Lower lobe of right lung (tissue), 2 donors: ENCODE measurements around the gene ST6GALNAC5. TPM values are rescaled to one million over a fixed set of nuclear protein-coding genes. Genes with fewer than 3 reads are reported as not detected.

ENCODE experiments used
- ATAC-seq, 2 donors: fragments of 200-7000 bp; cut with Tn5 transposase; one replicate each; pipeline ENCODE4 v1.9.1; 2020 to 2022; ENCODE audit warnings: mild to moderate bottlenecking in 2 of 2, moderate library complexity in 2 of 2
- DNase-seq: peaks from one replicate; pipeline ENCODE4 v3.0.0-alpha.2; 2020
- H3K27ac ChIP-seq: fragments of 200-600 bp; one replicate; pipeline ENCODE4 v1.8.0; 2022
- H3K27me3 ChIP-seq: fragments of 200-600 bp; one replicate; pipeline ENCODE4 v1.8.0; 2022; ENCODE audit warnings: low read depth
- H3K36me3 ChIP-seq: fragments of 200-600 bp; one replicate; pipeline ENCODE4 v1.8.0; 2022; ENCODE audit warnings: mild to moderate bottlenecking
- H3K4me1 ChIP-seq: fragments of 200-600 bp; one replicate; pipeline ENCODE4 v1.8.0; 2022
- H3K4me3 ChIP-seq: fragments of 200-600 bp; one replicate; pipeline ENCODE4 v1.8.0; 2022; ENCODE audit warnings: mild to moderate bottlenecking
- H3K9me3 ChIP-seq: fragments of 200-600 bp; one replicate; pipeline ENCODE4 v1.8.0; 2022
- intact Hi-C: fragments of 100-400 bp; cut with DNase I; formaldehyde crosslinking; loops from one replicate; pipeline ENCODE4 v1.11.0; 2022
- total RNA-seq: library from RNA; stranded (reverse); fragmentation: NEBNext Ultra II Directional; extraction: Animal tissue kit (Norgen Biotek cat#: 25700); gene quantifications from one replicate; pipeline ENCODE4 v1.2.1, GENCODE V29; 2021
- TF ChIP-seq, protein P1 (sequence below): fragments of 200-600 bp; IDR thresholded peaks from one replicate; pipeline ENCODE4 v1.8.0; 2022; ENCODE audit warnings: antibody characterized with exemption, mild to moderate bottlenecking
- donor health status: DM: no; HTN: yes; CAD: no; lungs with severe emphysema.

ST6GALNAC5 gene
- total RNA-seq, 1 donor from 2014 or later: 16.3 TPM

DNA sequence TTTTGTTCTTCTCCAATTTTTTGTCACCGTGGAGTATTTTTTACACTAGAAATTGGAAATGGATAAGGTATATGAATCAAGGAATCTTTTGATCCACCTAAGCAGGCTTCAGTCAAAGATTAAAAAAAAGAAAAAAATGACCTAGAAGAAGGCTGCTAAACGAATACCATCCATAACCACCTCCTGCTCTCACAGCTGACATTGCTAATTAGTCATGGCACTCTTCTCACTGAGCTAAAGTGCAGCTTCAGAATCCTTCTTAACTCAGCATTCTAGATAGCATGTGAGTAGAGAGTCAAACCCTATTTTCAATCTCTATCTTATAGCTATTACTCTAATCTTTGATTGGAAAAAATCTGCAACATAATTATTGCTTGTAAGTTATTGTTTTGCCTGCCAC is 40.2 kb upstream of the ST6GALNAC5 start:
- TF ChIP-seq, protein P1, sequence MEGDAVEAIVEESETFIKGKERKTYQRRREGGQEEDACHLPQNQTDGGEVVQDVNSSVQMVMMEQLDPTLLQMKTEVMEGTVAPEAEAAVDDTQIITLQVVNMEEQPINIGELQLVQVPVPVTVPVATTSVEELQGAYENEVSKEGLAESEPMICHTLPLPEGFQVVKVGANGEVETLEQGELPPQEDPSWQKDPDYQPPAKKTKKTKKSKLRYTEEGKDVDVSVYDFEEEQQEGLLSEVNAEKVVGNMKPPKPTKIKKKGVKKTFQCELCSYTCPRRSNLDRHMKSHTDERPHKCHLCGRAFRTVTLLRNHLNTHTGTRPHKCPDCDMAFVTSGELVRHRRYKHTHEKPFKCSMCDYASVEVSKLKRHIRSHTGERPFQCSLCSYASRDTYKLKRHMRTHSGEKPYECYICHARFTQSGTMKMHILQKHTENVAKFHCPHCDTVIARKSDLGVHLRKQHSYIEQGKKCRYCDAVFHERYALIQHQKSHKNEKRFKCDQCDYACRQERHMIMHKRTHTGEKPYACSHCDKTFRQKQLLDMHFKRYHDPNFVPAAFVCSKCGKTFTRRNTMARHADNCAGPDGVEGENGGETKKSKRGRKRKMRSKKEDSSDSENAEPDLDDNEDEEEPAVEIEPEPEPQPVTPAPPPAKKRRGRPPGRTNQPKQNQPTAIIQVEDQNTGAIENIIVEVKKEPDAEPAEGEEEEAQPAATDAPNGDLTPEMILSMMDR: no peak
- Histone ChIP-seq H3K9me3 (no peaks in the 10 kb centered on the region), H3K4me3 (no peak overlapping the region), H3K27ac (no peak overlapping the region), H3K4me1 (no peaks in the 10 kb centered on the region), H3K36me3 (no peaks in the 10 kb centered on the region), H3K27me3 (no peaks in the 10 kb centered on the region)
- intact Hi-C loops: no loop called here
- no peak for ATAC-seq
- no peak for DNase-seq

DNA sequence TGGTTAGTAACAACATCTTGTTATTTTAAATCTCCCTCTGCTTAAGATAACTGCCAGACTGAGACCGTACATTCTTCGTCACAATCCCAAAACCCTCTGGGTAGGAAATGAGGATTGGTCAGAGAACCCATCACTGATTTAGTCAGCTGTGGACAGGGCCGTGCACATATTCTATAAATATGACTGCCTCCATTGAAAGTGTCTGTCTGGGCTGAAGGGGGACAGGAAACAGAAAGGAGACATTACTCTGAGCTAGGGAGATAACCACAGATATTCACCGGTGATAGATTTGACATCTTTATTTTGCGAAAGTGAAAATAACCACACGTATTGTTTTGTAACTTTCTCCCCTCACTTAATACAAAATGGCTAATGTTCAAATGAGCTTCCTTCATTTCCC is 36.9 kb upstream of the ST6GALNAC5 start:
- intact Hi-C loops: no loop called here
- Histone ChIP-seq H3K9me3 (no peaks in the 10 kb centered on the region), H3K4me1 (no peaks in the 10 kb centered on the region), H3K4me3 (no peak overlapping the region), H3K27ac (no peak overlapping the region), H3K27me3 (no peaks in the 10 kb centered on the region), H3K36me3 (no peaks in the 10 kb centered on the region)
- TF ChIP-seq, protein P1: no peak
- DNase-seq (no peak), ATAC-seq (no peak)

DNA sequence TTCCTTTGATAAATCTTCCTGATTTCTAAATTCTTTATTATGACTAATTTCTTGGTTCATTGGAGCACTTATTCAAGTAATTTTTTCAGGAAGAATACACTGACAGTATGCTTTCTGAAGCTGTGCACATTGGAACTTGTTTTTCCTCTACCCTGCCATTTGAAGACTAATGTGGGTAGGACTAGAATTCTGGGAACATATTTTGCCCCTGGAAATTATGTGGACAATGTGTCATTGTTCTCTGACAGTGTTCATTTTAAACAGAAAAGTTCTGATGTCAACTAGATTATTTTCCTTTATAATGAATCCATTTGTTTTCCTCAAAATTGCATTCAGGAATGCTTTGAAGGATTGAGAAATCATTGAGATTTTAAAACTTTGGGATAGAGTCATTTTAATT is 34.8 kb upstream of the ST6GALNAC5 start:
- TF ChIP-seq, protein P1: no peak
- Histone ChIP-seq H3K27me3 (no peaks in the 10 kb centered on the region), H3K27ac (no peak overlapping the region), H3K36me3 (no peaks in the 10 kb centered on the region), H3K4me3 (no peak overlapping the region), H3K4me1 (no peaks in the 10 kb centered on the region), H3K9me3 (no peaks in the 10 kb centered on the region)
- ATAC-seq: no peak
- intact Hi-C loops: no loop called here
- DNase-seq: no peak

DNA sequence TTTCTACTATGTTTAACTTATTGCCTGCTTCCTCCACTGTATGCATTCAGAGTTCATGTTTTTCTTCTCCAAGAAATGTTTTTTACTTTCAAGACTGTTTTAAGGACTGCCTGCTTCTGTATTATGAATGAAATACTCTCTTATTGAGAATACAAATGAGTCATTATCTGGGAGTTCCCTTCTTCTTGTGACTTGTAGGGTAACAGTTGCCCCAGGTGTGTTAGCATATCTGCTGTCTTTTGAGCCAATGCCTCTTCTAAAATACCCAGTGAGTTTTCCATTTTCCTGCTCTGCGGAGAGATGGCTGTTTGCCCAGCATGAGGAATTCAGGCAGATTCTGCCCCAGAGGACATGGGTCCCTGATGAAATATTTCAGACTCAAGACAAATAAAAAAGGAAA is 34.1 kb upstream of the ST6GALNAC5 start:
- intact Hi-C loops: no loop called here
- Histone ChIP-seq H3K36me3 (no peaks in the 10 kb centered on the region), H3K4me3 (no peak overlapping the region), H3K9me3 (no peaks in the 10 kb centered on the region), H3K4me1 (no peaks in the 10 kb centered on the region), H3K27me3 (no peaks in the 10 kb centered on the region), H3K27ac (no peak overlapping the region)
- TF ChIP-seq, protein P1: no peak
- DNase-seq: no peak
- no peak for ATAC-seq

DNA sequence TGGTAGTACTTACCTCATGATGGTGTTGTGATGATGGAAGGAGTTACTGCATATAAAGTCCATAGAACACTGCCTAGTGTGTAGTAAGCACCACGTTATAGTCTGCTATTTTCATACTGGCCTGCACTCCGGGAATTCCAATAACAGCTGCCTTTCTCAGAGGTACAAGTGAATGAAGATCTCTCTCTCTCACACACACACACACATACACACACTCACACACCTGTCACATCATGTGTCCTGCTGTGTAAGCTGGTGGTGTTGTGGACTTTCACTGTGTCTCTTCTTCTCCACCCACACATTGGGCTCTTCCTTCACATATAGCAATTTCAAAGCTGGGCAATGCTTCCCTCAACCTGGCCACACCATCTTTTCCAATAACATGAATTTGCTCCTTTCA is 33.4 kb upstream of the ST6GALNAC5 start:
- Histone ChIP-seq H3K9me3 (no peaks in the 10 kb centered on the region), H3K4me1 (no peaks in the 10 kb centered on the region), H3K4me3 (no peak overlapping the region), H3K27me3 (no peaks in the 10 kb centered on the region), H3K27ac (no peak overlapping the region), H3K36me3 (no peaks in the 10 kb centered on the region)
- DNase-seq (no peak), ATAC-seq (no peak)
- TF ChIP-seq, protein P1: no peak
- intact Hi-C loops: no loop called here

DNA sequence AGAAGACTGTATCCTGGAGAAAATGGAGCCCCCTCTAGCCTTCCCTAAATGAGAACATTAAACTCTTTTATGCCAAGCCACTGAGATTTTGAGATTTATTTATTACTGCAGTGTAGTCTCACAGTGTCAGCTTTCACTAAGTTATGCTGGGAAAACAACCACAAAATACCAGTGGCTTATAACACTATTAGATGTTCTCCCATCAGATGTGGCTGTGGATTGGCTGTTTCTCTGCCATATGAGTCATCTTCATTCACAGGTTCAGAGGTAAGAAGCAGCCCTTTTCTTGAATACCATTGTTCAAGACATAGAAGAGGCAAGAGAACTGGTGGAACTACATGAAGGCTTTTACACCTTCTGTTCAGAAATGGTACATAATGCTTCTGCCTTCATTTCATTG is 32.1 kb upstream of the ST6GALNAC5 start:
- TF ChIP-seq, protein P1: no peak
- Histone ChIP-seq H3K27ac (no peak overlapping the region), H3K4me1 (no peaks in the 10 kb centered on the region), H3K9me3 (no peaks in the 10 kb centered on the region), H3K4me3 (no peak overlapping the region), H3K36me3 (no peaks in the 10 kb centered on the region), H3K27me3 (no peaks in the 10 kb centered on the region)
- DNase-seq (no peak), ATAC-seq (no peak)
- intact Hi-C loops: no loop called here
